Measurements from ENCODE around the gene CNN1.

Gene CNN1

GRCh38 chr19:11534538-11534937 is 4.1 kb upstream of the CNN1 start:
- no peak for DNase-seq (ENCODE audit: low read depth, low spot score)

- no peak for DNase-seq (ENCODE audit: low read depth, low spot score)
Observed at GRCh38 chr19:11534948-11535347, 3.7 kb upstream of the CNN1 start.

- no peak for DNase-seq (ENCODE audit: low read depth, low spot score)
Observed at GRCh38 chr19:11535792-11536595, 2.7 kb upstream of the CNN1 start.

DNA sequence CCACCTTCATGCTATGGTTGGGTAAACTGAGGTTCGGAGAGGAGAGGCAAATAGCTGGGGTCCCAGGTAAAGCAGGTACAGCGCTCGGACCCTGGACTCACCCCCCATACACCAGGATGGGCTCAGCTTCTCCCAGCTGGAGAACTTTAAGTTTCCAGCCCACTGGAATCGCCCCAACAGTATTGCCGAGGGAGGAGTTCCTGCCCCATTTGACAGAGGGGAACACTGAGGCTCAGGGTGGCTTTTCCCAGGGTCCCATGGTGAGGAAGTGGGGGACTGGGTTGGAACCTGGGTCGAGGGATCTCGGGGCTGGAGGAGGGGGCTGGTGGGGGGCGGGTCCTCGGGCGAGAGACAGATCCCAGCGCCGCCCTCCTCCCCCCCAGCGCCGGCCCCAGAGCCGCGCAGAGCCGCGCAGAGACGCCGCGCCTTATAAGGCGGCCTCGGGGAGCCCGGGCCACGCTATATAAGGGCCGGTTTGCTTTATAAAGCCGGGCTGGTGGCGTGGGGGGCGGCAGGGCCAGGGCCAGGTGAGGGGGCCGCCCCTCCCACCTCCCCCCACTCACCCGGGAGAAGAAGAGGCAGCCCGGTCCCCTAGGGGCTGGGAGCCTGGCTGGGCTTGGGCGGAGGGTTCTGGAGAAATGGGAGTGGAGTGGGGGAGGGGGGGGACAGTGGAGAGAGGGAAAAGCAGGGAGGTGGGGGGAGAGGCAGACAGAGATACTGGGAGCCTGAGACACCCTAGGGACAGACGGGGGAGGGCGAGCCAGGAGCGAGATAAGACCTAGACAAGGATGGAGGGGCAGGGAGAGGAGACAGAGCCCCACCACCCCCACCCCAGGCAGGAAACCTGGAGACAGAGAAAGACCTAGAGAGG is 1.1 kb downstream of the CNN1 start:
- no peak for DNase-seq (ENCODE audit: low read depth, low spot score)

DNA sequence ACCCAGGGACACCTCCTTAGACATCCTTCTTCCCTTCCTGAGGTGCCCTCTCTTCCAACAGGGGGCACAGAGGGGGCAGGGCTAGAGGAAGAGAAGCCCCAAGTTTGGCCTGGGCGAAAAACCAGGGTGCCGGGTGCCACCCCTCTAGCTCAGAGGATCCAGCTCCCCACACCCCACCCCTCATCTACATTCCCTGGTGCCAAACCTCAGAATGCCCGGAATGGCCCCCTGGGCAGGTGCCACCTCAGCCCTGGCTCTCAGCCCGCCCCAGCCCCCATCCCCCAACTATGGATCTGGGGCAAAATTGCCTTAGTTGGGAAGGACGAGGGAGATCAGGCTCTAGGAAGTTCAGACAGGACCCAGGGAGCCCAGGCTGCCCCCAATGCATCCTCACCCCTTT is 2.0 kb downstream of the CNN1 start:
- DNase-seq (ENCODE audit: low read depth, low spot score) = no peak

DNA sequence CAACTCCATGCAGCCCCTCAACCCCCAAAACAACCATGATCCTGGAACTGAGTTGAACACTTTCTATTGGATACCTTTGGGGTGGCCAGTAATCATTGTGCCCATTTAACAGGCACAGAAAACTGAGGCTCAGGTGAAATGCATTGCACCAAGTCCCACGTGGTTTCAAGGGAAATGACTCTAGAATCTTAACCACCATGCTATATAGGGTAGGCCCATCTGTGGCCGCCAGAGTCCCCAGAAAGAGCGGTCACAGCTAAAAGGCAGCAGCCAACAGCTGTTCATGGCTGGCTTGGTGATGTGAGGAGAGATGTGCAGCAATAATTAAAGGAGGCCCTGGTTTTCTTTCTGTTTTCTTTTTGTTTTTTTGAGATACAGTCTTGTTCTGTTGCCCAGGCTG is 2.6 kb downstream of the CNN1 start:
- DNase-seq (ENCODE audit: low read depth, low spot score) = no peak

DNA sequence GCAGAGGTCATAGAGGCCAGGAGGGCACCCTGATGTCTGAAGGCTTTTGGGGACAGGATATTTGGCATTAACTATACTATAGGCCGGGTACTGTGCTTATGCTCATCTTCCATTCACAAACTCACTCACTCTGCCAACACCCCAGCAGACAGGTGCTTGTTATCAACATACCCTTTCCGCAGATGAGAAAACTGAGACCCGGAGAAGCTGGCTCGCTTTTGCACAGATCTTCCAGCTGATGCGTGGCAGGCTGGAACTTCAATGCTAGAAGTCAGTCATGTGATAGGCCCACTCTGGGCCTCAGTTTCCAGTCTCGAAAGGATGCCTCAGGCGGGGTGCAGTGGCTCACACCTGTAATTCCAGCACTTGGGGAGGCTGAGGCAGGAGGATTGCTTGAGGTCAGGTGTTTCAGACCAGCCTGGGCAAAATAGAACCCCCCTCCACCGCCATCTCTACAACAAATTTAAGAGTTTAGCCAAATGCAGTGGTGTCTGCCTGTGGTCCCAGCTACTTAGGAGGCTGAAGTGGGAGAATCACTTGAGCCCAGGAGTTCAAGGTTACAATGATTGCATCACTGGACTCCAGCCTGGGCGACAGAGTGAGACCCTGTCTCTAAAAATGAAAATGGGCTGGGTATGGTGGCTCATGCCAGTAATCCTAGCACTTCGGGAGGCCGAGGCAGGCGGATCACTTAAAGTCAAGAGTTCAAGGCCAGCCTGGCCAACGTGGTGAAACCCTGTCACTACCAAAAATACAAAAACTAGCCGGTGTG is 9.5 kb downstream of the CNN1 start:
- DNase-seq (ENCODE audit: low read depth, low spot score) = no peak

DNA sequence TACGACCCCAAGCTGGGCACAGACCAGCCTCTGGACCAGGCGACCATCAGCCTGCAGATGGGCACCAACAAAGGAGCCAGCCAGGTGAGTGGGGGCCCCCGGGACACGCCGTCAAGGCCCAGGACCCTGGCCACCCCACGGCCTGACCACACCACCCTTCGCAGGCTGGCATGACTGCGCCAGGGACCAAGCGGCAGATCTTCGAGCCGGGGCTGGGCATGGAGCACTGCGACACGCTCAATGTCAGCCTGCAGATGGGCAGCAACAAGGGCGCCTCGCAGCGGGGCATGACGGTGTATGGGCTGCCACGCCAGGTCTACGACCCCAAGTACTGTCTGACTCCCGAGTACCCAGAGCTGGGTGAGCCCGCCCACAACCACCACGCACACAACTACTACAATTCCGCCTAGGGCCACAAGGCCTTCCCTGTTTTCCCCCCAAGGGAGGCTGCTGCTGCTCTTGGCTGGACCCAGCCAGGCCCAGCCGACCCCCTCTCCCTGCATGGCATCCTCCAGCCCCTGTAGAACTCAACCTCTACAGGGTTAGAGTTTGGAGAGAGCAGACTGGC is 10.8 kb downstream of the CNN1 start:
- no peak for DNase-seq (ENCODE audit: low read depth, low spot score)

DNA sequence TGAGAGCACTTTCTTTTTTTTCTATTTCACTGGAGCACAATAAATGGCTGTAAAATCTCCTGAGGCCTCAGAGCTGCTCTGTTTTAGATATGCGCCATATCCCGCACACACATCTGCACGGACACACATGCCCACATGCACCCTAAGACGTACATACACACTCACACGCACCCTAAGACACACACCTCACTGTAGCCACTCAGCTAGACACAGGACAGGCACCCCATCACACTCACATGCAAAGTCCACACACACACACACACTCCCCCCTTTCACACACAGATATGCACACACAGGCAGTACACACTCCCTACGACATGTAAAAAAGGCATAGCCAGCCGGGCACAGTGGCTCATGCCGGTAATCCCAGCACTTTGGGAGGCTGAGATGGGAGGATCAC is 11.6 kb downstream of the CNN1 start:
- DNase-seq (ENCODE audit: low read depth, low spot score) = no peak

DNA sequence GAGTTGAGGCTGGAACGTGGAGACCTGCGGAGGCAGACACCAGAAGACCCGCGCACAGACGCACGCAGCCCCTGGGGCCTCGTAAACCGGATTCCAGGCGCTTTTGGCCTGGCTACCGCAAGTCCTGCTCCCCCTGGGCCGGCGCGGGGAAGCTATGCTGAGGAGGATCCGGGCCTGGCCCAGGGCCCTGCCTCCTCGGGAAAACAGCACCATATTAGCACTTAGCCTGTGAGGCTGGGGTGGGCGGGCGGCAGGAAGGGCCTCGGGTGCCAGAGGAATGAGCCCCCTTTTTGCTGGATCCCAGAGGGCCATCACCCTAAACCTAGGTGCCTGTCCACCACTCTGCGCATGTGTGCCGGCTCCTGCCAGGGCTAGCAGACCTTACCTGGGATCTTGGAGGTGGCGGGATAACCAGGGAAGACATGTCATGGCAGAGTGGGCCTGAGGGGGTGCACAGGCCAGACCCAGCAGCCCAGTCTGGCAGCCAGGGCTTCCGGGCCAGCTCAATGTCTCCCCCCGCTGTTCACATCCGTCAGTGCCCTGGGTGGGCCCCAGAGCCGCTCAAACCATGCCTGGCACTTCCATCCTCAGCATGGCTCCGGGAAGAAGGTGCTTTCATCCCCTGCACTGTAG is 13.1 kb downstream of the CNN1 start:
- no peak for DNase-seq (ENCODE audit: low read depth, low spot score)

DNA sequence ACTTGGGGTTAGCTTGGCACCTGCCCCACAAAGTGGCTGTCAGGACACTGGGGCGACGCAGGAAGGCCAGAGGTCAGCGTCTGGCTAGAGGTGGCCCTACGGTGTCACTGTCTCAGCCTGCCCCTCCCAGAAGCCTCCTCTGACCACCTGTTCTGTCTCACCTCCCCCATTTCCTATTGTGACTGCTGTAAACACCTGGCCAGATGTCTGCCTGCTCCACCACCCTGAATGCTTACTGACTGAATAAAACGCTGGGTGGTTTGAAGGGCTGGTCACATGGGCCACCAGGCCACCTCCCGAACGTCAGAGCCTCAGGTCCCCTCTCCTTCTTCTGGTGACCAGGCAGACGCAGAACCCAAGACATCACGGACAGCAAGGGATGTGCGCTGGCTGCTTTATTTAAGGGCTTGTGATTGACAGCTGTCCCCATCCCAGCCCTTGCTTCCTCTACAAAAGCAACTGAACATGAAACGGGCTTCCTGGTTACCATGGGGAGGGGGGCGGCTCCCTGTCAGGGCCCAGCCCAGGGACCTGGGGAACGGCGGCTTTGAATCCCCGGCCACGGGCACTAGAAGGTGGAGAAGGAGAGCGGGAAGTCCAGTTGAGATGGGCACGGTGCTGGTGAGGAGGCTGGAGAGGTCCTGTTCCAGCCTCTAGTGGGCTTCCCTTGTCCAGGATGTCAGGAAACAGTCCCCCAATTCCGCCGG is 14.2 kb downstream of the CNN1 start:
- DNase-seq (ENCODE audit: low read depth, low spot score) = no peak

GRCh38 chr19:11554160-11554559 is 15.5 kb downstream of the CNN1 start:
- no peak for DNase-seq (ENCODE audit: low read depth, low spot score)

DNA sequence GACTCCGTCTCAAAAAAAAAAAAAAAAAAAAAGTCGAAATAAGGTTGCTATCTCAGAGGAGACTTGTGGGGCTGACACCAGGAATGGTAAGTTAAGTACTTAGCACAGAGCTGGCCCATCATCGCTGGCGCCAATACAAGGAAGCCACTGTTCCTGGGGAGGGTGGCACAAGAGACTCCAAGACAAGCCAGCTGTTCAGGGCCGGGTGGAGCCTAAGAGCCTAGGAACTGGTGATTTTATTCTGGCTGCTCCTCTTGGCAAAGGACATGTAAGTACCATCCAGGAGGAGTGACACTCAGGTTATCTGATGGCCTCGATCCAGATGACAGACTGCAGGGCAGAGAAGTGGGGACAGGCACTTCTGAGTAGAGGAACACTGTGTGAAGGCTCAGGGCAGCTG is 16.6 kb downstream of the CNN1 start:
- DNase-seq (ENCODE audit: low read depth, low spot score) = no peak

- DNase-seq (ENCODE audit: low read depth, low spot score) = no peak
Observed at GRCh38 chr19:11556634-11557420, 18.2 kb downstream of the CNN1 start.

GRCh38 chr19:11558881-11559828 is 20.5 kb downstream of the CNN1 start, which contains the start of gene ELOF1:
Gene ELOF1 (minus strand): TSS chr19:11559230. CDS start chr19:11554347, 4,883 bp downstream.
- peak; percentile 93 for DNase-seq (ENCODE audit: low read depth, low spot score)

DNA sequence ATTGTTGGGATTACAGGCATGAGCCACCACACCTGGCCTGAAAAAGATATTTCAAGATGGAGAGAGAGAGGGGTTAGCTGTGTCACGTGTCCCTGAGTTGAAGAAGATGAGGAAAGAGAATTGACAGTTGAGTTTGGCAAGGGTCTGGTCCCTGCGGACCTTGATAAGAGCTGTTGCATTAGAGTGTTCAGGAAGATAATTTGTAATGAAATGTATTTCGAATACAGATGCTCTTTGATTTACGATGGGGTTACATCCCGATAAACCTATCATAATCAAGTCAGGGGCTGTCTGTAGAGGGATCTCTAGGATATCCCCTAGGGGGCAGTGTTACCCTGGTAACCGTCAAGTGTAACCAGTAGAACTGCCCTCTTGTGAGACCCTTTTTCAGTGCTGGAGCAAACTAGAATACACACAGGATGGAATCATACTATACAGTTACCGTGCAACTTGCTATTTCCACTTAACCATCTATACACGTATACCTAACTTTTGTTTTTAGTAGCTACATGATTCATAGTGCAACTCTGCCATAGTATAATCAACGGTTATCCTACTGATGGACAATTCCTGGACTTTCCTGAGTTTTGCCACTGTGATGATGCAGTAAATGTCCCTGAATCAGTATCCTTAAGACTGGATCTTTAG is 21.9 kb downstream of the CNN1 start:
- DNase-seq (ENCODE audit: low read depth, low spot score) = no peak

- DNase-seq (ENCODE audit: low read depth, low spot score) = no peak
Observed at GRCh38 chr19:11563532-11563931, 24.9 kb downstream of the CNN1 start.

Data from brain pericyte (primary cell).